CD4-positive, alpha-beta T cell treated with Interleukin-6 for 4 hours (primary cell): ENCODE results near the gene DDOST.
"Not testable (repeated sequence)": the region's sequence is repeated elsewhere in the genome, so short reads cannot be mapped to it uniquely, and the experiment has no call there.

Source experiments
- DNase-seq: peaks from one replicate; pipeline ENCODE4 v3.0.0-alpha.2; 2020; ENCODE audit warnings: mixed read lengths

The DDOST gene

DNA sequence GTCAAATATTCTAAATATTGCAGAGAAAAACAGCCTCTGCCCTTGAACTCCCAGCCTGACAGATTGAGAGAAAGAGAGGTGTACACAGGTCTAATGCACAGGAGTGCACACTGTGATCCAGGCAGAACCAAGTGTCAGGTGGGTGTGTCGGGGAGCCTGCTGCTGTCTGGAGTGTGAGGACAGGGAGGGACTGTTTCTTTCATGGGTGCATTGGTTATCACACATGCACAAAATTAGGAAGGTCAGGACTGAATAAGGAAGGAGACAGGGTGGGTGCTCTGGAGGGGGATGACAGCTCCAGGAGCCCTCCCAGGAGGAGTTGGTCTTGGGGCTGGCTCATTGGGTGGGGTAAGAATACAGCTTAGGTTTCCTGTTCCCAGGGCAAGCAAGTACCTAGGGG lies 41.2 kb downstream of the DDOST start:
- no peak for DNase-seq

DNA sequence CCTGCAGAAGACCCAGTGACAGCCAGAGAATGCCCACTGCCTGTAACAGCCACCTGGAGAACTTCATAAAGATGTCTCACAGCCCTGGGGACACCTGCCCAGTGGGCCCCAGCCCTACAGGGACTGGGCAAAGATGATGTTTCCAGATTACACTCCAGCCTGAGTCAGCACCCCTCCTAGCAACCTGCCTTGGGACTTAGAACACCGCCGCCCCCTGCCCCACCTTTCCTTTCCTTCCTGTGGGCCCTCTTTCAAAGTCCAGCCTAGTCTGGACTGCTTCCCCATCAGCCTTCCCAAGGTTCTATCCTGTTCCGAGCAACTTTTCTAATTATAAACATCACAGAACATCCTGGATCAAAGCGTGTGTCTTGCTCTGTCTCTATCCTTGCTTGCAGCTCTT lies 42.6 kb downstream of the DDOST start:
- DNase-seq: no peak

DNA sequence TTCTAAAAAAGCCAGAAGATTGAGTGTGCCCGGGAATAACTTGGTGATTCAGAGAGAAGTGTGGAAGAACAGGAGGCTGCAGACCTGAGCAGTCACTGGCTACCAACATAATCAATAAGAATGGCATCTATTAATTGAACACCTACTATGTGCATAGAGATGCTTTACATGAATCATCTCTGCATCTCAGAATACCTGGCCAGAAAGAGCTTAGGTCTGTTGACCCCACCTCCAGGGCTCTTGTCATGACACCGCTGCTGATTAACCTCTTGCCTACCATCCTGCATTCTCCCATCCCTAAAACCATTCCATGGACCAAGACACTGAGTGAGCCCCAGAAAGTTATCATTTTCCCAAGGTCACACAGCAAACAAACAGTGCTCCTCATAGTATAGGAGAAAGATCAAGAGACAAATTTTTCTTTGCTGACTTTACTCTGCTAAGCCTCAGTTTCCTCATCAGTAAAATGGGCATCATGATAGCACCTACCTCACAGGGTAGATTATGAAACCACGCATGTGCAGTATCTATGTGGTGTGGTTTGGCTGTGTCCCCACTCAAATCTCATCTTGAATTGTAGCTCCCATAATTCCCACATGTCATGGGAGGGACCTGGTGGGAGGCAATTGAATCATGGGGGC lies 44.2 kb downstream of the DDOST start:
- no peak for DNase-seq

DNA sequence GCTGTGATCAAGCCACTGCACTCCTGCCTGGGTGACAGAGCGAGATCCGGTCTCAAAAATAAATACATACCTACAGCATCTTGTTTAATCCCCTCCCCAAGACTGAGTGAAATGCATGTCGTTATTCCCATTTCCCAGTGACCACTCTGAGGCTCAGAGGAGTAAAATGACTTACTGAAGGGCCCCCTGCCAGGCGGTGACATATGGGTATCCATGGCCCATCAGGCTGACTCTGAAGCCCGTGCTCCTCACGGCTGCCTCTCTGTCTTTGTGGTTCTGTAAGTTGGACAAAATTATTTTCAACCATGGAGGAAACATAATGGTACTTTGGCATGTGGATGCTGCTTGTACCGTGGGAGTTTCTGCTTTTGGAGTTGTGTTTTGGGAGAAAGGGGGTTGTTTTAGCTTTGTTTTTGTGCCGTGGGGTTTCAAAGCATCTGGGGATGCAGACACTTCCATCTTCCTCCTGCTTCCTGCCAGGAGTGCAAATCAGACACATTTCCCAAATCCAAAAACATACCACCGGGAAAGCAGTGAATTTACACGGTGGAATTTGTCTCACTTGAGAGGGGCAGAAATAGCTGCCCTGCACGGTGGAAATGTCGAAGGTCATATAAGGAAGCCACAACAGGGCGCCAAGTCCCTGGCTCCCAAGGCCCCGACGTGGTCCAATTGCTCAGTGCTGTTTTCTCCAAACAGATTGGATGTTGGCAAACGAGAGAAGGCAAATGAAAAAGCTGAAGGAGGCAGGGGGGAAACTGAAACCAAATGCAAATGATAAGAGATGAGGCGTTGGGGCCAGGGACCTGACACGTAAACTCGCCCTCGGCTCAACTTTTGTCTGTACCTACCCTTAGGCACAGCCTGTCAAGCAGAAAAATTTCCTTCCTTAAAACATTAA lies 45.0 kb downstream of the DDOST start:
- DNase-seq: no peak

DNA sequence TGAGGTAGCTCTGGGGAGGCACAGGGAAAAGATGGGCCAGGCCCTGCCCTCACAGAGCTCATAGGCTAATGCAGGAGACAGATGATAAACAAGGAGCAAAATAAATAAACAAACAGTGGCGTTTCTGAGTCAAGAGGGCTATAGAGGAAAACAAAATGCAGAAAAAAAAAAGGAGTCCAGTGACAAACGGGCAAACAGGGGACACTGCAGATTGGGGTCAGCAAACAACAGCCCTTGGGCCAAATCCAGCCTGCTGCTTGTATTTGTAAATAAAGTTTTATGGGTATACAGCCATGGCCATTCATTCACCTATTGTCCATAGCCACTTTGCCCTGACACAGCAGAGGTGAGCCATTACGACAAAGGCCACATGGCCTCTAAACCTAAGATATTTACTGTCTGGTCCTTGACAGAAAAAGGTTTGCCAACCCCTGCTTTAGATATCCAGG lies 47.0 kb downstream of the DDOST start:
- no peak for DNase-seq

DNA sequence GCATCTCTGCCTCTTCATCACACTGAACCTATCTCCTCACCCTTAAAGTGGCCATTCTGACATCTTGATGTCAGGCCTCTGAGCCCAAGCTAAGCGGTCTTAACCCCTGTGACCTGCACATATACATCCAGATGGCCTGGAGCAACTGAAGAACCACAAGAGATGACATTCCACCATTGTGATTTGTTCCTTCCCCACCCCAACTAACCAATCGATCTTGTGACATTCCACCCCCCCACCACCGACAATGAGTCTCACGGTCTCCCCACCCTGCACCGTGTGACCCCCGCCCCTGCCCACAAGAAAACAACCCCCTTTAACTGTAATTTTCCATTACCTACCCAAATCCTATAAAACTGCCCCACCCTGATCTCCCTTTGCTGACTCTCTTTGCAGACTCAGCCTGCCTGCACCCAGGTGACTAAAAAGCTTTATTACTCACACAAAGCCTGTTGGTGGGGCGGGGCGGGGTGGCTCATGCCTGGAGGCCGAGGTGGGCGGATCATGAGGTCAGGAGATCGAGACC lies 48.9 kb downstream of the DDOST start:
- no peak for DNase-seq

DNA sequence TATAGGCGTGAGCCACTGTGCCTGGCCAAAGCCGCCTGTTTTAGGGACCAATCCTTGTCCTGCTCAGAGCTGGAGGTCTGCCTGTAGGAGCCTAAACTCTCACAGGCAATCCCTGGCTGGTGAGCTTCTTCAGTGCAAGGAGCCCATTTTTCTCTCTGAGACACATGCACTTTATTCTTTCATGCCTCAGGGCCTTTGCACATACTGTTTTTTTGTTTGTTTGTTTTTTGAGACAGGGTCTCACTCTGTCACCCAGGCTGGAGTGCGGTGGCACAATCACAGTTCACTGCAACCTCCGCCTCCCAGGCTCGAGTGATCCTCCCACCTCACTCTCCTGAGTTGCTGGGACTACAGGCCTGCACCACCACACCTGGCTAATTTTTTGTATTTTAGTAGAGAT lies 49.5 kb downstream of the DDOST start:
- no peak for DNase-seq

DNA sequence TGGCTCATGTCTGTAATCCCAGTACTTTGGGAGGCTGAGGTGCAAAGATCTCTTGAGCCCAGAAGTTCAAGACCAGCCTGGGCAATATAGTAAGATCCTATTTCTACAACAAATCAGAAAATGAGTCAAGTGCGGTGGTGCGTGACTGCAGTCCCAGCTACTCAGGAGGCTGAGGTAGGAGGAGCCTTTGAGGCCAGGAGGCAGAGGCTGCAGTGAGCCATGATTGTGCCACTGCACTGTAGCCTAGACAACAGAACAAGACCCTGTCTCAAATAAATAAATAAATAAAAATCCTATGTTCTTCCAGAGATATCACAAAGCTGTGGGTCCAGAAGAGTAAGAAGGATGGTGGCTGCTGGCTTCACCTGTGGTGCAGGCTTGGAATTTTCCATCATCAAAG lies 50.2 kb downstream of the DDOST start:
- no peak for DNase-seq

DNA sequence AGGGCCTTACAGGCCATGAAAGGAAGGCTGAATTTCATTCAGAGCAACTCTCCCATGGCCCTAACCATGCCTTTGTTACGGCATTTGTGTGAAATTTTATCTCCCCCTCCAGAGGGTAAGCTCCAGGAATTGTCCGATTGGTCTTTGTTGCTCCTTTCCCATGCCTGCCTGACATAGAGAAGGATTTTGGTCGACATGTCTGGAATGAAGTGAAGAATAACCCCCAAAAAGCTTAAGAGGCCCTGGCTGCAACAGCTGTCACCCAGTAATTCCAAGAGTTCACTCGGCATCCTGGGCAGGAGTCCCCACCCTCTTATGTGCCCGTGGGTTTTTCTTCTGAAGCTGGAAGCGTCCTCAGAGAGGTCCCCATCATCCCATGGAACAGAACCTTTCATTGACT lies 51.6 kb downstream of the DDOST start:
- DNase-seq: no peak

DNA sequence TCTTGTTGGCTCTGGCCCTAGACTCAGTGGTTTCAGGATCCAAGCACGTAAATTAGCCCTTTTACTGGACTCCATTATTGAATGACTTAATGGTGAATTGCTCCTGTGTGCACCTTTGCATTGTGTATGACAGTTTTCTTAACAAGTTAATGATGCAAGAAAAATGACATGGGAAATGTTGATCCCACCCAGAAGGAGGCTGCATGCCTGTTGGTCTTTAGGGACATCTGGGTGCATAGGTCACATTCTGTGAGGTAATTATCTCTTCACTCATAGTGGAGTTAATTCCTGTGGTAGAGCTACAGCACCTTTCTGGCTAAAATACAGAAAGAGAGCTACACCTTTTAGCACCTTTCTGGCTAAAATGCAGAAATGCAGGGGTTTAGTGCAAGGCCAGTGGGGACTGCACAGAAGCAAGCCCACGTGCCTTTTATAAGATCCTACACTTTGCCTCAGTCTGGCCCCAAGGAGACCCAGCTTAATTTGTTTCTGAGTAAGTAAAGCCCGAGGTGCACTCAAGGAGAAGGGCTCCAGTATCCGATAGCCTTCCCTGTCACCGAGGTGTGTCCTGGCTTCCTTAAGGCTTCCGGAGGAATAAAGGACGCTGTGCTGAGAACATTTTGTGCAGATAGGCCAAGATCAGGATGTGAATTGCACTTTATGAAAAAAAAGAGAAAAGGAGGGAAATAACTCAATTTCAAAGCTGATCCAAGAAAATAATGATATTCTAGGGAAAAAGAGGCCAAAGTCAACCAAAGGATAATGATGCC lies 54.2 kb downstream of the DDOST start:
- not testable (repeated sequence) for DNase-seq

DNA sequence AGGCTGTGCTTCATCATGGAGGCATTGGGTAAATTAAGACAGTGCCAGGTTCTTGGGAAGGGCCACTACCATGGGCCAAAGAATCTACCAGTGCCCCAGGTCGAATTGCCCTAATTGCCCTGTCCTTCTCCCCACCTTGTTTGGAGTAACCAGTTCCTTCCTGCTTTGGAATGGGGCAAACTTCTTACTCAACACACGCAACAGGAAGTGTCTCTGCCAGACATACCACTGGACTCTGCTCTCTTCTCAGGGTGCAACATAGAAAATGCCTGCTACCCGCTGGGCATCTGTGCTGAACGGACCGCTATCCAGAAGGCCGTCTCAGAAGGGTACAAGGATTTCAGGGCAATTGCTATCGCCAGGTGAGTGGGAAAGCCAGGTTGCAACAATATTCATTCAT lies 56.5 kb downstream of the DDOST start:
- no peak for DNase-seq

DNA sequence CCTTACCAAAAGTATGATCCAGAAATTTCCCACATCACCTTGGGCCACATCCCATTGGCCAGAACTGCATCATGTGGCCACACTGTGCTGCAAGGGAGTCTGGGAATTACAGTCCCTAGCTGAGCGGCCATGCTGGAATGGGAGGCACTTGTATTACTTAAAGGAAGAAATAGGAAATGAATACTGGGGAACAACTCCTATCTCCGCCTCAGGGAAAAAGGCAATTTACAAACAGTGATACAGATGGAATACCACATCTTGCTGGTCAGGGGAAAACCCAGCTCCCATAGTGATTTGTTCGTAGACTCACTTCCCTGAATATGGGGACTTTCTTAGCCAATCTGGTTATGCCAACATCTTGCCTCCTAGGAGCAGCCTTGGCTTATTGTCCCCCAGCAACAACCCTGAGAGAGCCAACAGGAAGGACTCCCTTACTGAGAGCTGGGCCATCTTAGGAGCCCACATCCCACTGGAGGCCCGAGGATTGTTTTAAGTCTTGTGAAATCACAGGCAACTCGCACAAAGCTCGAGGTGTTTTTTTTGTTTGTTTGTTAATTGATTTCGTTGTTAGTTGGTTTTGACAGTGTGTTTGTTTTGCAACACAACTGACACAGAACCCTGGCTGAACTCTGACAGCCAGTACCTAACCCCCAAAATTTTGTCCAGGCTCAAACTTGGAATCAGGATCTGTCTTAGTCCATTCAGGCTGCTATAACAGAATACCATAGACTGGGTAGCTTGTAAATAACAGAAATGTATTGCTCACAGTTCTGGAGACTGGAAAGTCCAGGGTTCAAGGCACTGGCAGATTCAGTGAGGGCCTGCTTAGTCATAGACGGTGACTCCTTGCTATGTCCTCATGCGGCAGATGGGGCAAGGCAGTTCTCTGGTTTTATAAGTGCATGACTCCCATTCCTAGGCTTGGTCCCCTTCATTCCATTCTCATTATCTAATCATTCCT lies 57.4 kb downstream of the DDOST start:
- no peak for DNase-seq

DNA sequence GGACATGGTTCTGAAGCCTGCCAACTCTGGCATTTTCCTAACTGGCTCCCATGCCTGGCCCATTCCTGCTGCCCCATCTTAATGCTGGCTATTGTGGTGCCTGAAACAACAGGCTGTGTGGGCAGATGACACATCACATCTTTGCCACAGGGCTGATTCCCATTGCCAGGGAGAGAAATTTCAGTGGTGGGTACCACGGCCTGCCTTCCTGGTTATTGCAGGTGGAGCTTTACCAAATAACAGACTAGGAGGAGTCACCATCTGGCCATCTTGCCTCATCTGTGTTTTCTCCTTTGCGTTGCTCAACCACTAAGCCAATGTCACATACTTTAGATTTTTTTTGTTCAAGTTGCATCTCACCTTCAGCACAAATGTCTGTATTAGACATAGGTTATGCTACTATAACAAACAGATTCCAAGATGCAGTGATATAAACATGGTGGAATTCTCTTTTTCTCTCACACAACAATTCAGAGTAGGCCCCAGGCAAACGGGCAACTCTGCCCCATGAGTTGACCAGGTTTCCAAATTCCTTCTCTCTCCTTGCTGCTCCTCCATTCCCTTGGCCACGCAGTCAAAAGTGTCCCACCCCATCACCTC lies 58.2 kb downstream of the DDOST start:
- DNase-seq: no peak
